Sigmoid colon (tissue), 7 donors: ENCODE data around the gene TBC1D1. TPM values are rescaled to one million over a fixed set of nuclear protein-coding genes. Genes with fewer than 3 reads are reported as not detected.

Source experiments
- DNase-seq: peaks from one replicate; pipeline ENCODE4 v3.0.0-alpha.2; 2019
- H3K27ac ChIP-seq, 4 donors: fragments of 200-600 bp; sonication (generic); one replicate each; pipeline ENCODE4 v1.5.1; 2016 to 2019; ENCODE audit warnings: mild to moderate bottlenecking in 1 of 4
- H3K27me3 ChIP-seq, 3 donors: fragments of 200-600 bp; sonication (generic); one replicate each; pipeline ENCODE4 v1.5.1; 2019; ENCODE audit warnings: mild to moderate bottlenecking in 1 of 3
- H3K36me3 ChIP-seq, 4 donors: fragments of 200-600 bp; sonication (generic); one replicate each; pipeline ENCODE4 v1.5.1; 2016 to 2019
- H3K4me1 ChIP-seq, 4 donors: fragments of 200-600 bp; sonication (generic); one replicate each; pipeline ENCODE4 v1.5.1; 2017 to 2019
- H3K4me3 ChIP-seq, 4 donors: fragments of 200-600 bp; sonication (generic); one replicate each; pipeline ENCODE4 v1.5.1; 2017 to 2019; ENCODE audit warnings: mild to moderate bottlenecking in 2 of 4, moderate library complexity in 1 of 4
- H3K9me3 ChIP-seq, 4 donors: fragments of 200-600 bp in 3 of 4; sonication (generic) in 3 of 4; one replicate each; pipeline versions ENCODE4 v1.5.1 to v1.6.1; 2013 to 2019
- EP300 ChIP-seq, 4 donors: sonication (generic); formaldehyde crosslinking; IDR thresholded peaks; one replicate each; pipeline ENCODE4 v1.6.1; 2017; ENCODE audit warnings: antibody characterized with exemption in 4 of 4
- POLR2A ChIP-seq, 2 donors: fragments of 450-650 bp; IDR thresholded peaks; one replicate each; pipeline ENCODE4 v1.6.1; 2016; ENCODE audit warnings: antibody characterized with exemption in 2 of 2, mild to moderate bottlenecking in 2 of 2, moderate library complexity in 2 of 2
- POLR2AphosphoS5 ChIP-seq, 4 donors: sonication (generic); formaldehyde crosslinking; IDR thresholded peaks; one replicate each; pipeline ENCODE4 v1.6.1; 2017; ENCODE audit warnings: antibody characterized with exemption in 4 of 4
- WGBS, 2 donors: extraction: QIAGEN DNeasy Blood & Tissue Kit; methylation state at CpG; one replicate each; pipeline ENCODE4 v1.1.7; 2013; 5-methylcytosine and 5-hydroxymethylcytosine counted together
- intact Hi-C: fragments of 100-400 bp; cut with DNase I; formaldehyde crosslinking; loops from one replicate; pipeline ENCODE4 v1.15.1; 2023
- polyA plus RNA-seq, 3 donors: library from polyadenylated mRNA; stranded (reverse); fragments of 200-250 nt; gene quantifications; one replicate each; pipeline ENCODE4 v1.2.3, GENCODE V29; 2013
- total RNA-seq, 4 donors: library from RNA; depleted of rRNA; stranded (reverse); fragments of >200 nt; gene quantifications; one replicate each; pipeline ENCODE4 v1.1.0, GENCODE V29; 2016
- TF ChIP-seq, protein P1 (sequence below), 4 experiments: fragments of 450-650 bp in 3 of 4; fragments of 200-600 bp in 1 of 4; IDR thresholded peaks; one replicate each; pipeline ENCODE4 v1.5.1; 2016 to 2019; ENCODE audit warnings: antibody characterized with exemption in 4 of 4, mild to moderate bottlenecking in 3 of 4, moderate library complexity in 2 of 4
- donor health status: healthy with polysubstance abuse.
- donor health status: Bipolar disorder and iron deficiency.
- donor health status: healthy.

TBC1D1 gene
- total and polyA plus RNA-seq, 7 donors = 31.2 to 450 (median 253) TPM

DNA sequence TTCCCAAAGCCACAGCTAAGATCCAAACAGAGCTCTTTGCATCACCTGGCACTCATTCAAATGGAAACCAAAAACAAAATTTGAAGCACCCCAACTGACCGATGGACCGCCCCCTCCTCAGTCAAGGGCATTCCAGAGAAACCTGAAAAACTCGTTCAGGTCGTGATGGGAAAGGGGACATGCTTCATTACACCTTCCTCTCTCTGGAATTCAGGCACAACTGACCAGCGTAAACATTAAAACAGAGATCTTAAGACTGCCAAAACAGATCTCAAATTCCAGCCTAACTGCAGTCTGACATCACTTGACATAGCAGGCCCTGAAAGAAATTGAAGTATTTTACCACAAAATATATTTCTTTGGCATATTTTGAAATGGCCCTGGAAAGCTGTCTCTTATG, 97.8 kb downstream of the TBC1D1 start:
- Histone ChIP-seq H3K36me3 (no peaks in the 10 kb centered on the region), H3K27ac (peak overlapping the region; percentile 56 to 98 (median 74)), H3K27me3 (no peaks in the 10 kb centered on the region), H3K9me3 (no peaks in the 10 kb centered on the region), H3K4me3 (no peak overlapping the region), H3K4me1 (peaks cover 0 to 82% (median 58%) of the 10 kb centered on the region in 4 donors)
- intact Hi-C loops = no loop called here
- no peak for DNase-seq
- TF ChIP-seq, protein P1, sequence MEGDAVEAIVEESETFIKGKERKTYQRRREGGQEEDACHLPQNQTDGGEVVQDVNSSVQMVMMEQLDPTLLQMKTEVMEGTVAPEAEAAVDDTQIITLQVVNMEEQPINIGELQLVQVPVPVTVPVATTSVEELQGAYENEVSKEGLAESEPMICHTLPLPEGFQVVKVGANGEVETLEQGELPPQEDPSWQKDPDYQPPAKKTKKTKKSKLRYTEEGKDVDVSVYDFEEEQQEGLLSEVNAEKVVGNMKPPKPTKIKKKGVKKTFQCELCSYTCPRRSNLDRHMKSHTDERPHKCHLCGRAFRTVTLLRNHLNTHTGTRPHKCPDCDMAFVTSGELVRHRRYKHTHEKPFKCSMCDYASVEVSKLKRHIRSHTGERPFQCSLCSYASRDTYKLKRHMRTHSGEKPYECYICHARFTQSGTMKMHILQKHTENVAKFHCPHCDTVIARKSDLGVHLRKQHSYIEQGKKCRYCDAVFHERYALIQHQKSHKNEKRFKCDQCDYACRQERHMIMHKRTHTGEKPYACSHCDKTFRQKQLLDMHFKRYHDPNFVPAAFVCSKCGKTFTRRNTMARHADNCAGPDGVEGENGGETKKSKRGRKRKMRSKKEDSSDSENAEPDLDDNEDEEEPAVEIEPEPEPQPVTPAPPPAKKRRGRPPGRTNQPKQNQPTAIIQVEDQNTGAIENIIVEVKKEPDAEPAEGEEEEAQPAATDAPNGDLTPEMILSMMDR (IDR thresholded peaks at IDR 0.05) = no peak
- TF ChIP-seq EP300 (IDR thresholded peaks at IDR 0.05) (no peak), POLR2A (IDR thresholded peaks at IDR 0.05) (no peak), POLR2AphosphoS5 (IDR thresholded peaks at IDR 0.05) (no peak)
- WGBS, 2 donors = 77 to 82% methylated on average over 5 of the region's 5 CpGs

DNA sequence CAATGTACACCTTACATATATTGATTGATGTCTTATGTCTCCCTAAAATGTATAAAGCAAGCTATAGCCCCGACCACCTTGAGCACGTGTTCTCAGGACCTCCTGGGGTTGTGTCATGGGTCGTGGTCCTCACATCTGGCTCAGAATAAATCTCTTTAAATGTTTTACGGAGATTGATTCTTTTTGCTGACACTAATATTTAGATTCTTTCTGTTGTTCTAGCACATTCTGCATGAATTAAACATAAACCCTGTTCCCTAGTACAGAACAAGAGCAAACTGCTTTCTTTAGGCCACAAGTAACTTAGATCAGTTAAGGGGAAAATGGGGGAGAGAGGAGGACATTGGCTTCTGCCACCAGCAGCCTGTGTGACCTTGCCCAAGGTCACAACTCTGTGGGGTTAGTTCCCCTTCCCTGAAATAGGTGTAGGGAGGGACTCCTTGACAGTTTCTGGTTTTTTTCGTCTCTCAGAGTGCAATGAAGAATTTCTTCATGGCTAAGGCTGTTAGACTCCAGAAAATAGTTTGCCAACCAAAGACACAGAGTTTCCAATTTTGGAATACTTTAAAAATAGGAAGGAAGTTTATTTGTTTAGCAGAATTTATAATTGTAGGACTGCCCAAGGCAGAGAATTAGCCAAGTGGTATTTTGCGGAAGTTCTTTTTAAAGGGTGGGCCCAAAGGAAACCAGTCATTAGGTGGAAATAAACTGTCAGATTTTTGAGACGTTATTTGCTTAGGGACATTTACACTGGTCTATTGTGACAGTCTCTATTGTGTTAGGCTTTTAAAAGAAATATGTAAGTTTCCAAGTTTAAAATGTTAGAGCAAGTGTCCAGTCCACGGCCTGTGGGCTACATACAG, 98.7 kb downstream of the TBC1D1 start:
- DNase-seq = no peak
- Histone ChIP-seq H3K27ac (peak overlapping the region; percentile 56 to 98 (median 74)), H3K36me3 (no peaks in the 10 kb centered on the region), H3K4me1 (peaks cover 0 to 92% (median 62%) of the 10 kb centered on the region in 4 donors), H3K4me3 (no peak overlapping the region), H3K9me3 (no peaks in the 10 kb centered on the region), H3K27me3 (no peaks in the 10 kb centered on the region)
- WGBS, 2 donors = 63 to 91% methylated on average over 8 of the region's 8 CpGs
- intact Hi-C loops = no loop called here
- TF ChIP-seq EP300 (IDR thresholded peaks at IDR 0.05) = no peak
- TF ChIP-seq POLR2A (IDR thresholded peaks at IDR 0.05) = no peak
- no peak for TF ChIP-seq POLR2AphosphoS5 (IDR thresholded peaks at IDR 0.05)
- TF ChIP-seq, protein P1 (IDR thresholded peaks at IDR 0.05) = no peak

DNA sequence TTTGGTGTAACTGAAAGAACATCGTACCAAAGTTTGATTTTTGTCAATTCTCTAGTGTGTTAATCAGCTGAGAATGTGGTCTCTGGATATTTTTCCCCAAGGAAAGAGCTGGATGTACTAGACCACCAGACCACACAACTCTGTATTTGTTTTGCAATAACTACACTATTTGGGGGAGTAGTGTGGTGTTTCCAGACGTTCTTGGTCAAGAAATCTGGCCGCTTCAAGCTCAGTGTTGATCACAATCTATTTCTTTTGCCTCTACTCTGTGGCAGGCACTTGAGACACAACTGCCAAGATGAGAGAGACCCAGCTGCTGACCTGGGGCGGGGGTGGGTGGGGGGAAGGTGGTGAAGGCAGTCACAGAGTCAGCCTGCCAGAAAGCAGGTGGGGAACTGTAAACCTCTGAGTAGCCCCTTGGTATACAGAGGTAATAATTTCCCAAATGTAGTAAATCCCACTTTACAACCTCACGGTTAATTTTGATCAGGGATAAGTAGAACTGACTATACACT, 99.9 kb downstream of the TBC1D1 start:
- Histone ChIP-seq H3K4me1 (peaks cover 0 to 94% (median 71%) of the 10 kb centered on the region in 4 donors), H3K36me3 (no peaks in the 10 kb centered on the region), H3K27ac (peak overlapping the region; percentile 56 to 98 (median 74)), H3K9me3 (no peaks in the 10 kb centered on the region), H3K27me3 (no peaks in the 10 kb centered on the region), H3K4me3 (no peak overlapping the region)
- no peak for DNase-seq
- TF ChIP-seq POLR2AphosphoS5 (IDR thresholded peaks at IDR 0.05) = no peak
- TF ChIP-seq POLR2A (IDR thresholded peaks at IDR 0.05) = no peak
- TF ChIP-seq, protein P1 (IDR thresholded peaks at IDR 0.05) = no peak
- TF ChIP-seq EP300 (IDR thresholded peaks at IDR 0.05) = no peak
- WGBS, 2 donors = 71 to 90% methylated on average over 5 of the region's 5 CpGs
- intact Hi-C loops = no loop called here

DNA sequence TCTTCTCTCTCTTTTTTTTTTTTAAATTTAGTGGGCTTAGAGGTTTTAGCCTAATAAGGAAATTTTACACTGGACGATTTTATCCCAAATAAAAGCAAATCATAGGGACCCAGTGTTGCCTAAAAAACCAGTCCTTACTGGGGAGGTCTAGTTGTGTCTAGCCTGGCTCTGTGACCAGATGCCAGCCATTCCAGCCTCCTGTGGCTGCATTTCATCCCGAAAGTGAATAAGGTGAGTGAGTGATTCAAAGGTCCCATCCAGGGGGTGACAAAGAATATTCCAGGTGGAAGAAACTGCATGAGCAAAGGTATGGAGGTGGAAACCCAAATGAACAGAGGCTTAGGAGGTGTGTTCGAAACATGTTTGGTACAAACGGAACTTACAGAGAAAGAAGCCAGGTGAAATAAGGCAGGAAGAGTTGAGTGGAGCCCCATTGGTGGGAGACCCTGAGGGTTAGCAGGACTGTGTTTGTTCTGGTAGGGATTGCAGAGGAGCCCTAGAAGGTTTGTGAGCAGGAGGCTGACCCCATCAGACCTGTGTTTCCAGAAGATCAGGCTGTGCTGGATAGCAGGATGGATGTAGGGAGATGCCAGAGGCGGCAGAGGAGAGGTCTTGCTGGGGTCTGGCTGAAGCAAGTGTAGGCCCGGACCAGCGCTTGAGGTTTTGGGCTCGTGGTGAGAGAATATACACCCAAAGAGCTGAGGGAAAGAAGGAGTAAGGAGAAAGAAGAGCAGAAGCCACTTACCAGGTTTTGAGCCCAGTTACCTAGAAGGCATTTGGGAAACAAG, 100.9 kb downstream of the TBC1D1 start:
- WGBS, 2 donors = 94 to 96% methylated on average over 8 of the region's 8 CpGs
- no peak overlapping the region for H3K4me3 ChIP-seq
- DNase-seq = no peak
- H3K9me3 ChIP-seq = no peaks in the 10 kb centered on the region
- intact Hi-C loops = no loop called here
- no peaks in the 10 kb centered on the region for H3K27me3 ChIP-seq
- H3K4me1 ChIP-seq = peaks cover 0 to 94% (median 76%) of the 10 kb centered on the region in 4 donors
- H3K27ac ChIP-seq = peak overlapping the region; percentile 56 to 98 (median 74)
- TF ChIP-seq POLR2A (IDR thresholded peaks at IDR 0.05) (no peak), POLR2AphosphoS5 (IDR thresholded peaks at IDR 0.05) (no peak), EP300 (IDR thresholded peaks at IDR 0.05) (no peak)
- no peaks in the 10 kb centered on the region for H3K36me3 ChIP-seq

DNA sequence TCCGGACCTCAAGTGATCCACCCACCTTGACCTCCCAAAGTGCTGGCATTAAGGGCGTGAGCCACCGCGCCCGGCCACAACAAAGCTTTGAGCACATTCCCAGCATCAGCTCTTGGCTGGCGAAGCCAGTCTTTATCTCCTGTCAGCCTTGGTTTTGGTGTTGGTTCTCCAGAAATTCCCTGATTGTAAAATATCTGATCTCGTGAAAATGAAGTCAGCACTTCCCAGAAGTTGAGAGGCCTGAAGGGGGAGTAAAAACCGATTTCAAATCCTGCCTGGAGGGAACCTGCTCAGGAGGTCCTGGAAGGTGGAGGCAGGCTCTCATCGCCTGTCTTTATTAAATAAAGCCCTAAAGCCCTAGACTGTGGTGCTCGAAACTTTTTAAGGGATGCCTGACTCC, 102.9 kb downstream of the TBC1D1 start:
- Histone ChIP-seq H3K27me3 (no peaks in the 10 kb centered on the region), H3K9me3 (no peaks in the 10 kb centered on the region), H3K4me3 (no peak overlapping the region), H3K27ac (peak overlapping the region; percentile 58 to 98 (median 72)), H3K4me1 (peaks cover 0 to 92% (median 80%) of the 10 kb centered on the region in 4 donors), H3K36me3 (no peaks in the 10 kb centered on the region)
- TF ChIP-seq, protein P1 (IDR thresholded peaks at IDR 0.05) = no peak
- no peak for TF ChIP-seq POLR2A (IDR thresholded peaks at IDR 0.05)
- TF ChIP-seq EP300 (IDR thresholded peaks at IDR 0.05) = no peak
- TF ChIP-seq POLR2AphosphoS5 (IDR thresholded peaks at IDR 0.05) = no peak
- DNase-seq = no peak
- WGBS, 2 donors = 83 to 88% methylated on average over 10 of the region's 10 CpGs
- intact Hi-C loops = no loop called here
